Measurements from ENCODE around the gene RMND5B.

Gene RMND5B

DNA sequence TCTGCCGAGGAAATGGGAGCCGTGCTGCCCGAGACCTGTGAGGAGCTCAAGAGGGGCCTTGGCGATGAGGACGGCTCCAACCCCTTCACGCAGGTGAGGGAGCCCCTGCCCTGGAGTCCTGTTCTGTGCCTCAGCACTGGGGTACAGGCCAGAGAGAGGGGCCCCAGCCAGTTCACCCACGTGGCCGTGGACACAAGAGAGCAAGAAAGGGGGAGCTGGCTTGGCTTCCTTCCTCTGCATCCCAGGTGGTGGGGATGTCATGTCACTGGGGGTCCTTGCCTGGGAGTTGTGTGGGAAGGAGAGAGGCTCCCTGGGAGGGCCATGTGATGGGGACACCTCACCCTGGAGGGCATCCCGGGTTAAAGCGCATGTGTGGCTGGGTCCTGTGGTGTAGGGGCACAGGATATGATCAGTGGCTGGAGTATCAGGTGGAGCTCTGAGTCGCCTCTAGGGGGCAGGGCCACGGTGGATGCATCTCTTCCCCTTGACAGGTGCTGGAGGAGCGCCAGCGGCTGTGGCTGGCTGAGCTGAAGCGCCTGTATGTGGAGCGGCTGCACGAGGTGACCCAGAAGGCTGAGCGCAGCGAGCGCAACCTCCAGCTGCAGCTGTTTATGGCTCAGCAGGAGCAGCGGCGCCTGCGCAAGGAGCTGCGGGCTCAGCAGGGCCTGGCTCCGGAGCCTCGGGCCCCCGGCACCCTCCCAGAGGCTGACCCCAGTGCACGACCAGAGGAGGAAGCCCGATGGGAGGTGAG, 10.0 kb upstream of the RMND5B start:
- Mint-ChIP-seq H3K4me3 (peak overlapping the region; percentile 29 to 66 (median 36)), H3K4me1 (peaks cover 57% of the 10 kb centered on the region), H3K36me3 (ENCODE audit: low read depth) (no peaks in the 10 kb centered on the region), H3K27me3 (ENCODE audit: low read depth) (peaks cover 11% of the 10 kb centered on the region), H3K27ac (peak overlapping the region in 2 of 3 experiments; percentile 82 to 88), H3K9me3 (no peaks in the 10 kb centered on the region)
- TF ChIP-seq, protein P1, sequence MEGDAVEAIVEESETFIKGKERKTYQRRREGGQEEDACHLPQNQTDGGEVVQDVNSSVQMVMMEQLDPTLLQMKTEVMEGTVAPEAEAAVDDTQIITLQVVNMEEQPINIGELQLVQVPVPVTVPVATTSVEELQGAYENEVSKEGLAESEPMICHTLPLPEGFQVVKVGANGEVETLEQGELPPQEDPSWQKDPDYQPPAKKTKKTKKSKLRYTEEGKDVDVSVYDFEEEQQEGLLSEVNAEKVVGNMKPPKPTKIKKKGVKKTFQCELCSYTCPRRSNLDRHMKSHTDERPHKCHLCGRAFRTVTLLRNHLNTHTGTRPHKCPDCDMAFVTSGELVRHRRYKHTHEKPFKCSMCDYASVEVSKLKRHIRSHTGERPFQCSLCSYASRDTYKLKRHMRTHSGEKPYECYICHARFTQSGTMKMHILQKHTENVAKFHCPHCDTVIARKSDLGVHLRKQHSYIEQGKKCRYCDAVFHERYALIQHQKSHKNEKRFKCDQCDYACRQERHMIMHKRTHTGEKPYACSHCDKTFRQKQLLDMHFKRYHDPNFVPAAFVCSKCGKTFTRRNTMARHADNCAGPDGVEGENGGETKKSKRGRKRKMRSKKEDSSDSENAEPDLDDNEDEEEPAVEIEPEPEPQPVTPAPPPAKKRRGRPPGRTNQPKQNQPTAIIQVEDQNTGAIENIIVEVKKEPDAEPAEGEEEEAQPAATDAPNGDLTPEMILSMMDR (IDR thresholded peaks at IDR 0.05; ENCODE audit: unreplicated experiment in 3 of 3): peak; percentile 56 to 60 (median 58)

DNA sequence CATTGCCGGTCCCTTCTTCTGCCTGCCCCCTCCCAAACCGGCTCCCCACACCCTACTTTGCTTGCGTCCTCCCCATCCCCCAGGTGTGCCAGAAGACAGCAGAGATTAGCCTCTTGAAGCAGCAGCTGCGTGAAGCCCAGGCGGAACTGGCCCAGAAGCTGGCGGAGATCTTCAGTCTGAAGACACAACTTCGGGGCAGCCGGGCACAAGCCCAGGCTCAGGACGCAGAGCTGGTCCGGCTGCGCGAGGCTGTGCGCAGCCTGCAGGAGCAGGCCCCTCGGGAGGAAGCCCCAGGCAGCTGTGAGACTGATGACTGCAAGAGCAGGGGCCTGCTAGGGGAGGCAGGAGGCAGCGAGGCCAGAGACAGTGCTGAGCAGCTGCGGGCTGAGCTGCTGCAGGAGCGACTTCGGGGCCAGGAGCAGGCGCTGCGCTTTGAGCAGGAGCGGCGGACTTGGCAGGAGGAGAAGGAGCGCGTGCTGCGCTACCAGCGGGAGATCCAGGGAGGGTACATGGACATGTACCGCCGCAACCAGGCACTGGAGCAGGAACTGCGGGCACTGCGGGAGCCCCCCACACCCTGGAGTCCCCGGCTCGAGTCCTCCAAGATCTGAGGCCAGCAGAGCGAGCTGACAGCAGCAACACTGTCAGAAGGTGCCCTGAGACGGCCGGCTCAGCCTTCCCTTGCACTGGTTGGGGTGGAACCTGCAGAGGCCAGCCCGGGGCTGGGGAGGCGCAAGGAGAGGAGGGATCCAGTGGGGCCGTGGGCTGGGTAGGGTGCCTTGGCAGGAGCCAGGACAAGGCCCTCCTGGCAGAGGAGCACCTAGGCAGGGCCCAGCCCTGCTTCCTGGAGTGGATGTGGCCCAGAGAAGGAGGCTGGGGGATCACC, 9.2 kb upstream of the RMND5B start:
- TF ChIP-seq, protein P1 (IDR thresholded peaks at IDR 0.05; ENCODE audit: unreplicated experiment in 3 of 3): no peak
- Mint-ChIP-seq H3K4me3 (peak overlapping the region in 2 of 3 experiments; percentile 54 to 61), H3K9me3 (no peaks in the 10 kb centered on the region), H3K27me3 (ENCODE audit: low read depth) (peaks cover 5% of the 10 kb centered on the region), H3K27ac (peak overlapping the region; percentile 82 to 89 (median 88)), H3K4me1 (peaks cover 53% of the 10 kb centered on the region), H3K36me3 (ENCODE audit: low read depth) (no peaks in the 10 kb centered on the region)

DNA sequence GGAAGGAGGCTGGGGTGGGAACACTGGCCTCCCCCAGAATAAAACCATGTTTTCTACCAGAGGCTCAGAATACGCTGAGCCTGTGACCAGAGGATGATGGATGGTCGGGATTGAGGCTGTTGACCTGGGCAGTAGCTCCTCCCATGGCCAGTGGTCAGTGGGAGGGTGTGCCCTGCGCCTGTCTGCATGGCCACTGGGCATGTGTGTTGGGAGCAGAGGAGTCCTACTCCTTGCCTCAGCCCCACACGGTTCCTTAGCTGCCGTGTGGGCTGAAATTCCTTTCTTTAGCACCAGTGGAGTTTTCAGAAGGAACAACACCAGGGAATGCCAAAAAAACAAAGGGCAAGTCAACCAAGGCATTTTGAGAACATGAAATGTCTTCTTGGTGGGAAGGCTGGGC, 8.5 kb upstream of the RMND5B start:
- H3K4me1 Mint-ChIP-seq: peaks cover 52% of the 10 kb centered on the region
- TF ChIP-seq, protein P1 (IDR thresholded peaks at IDR 0.05; ENCODE audit: unreplicated experiment in 3 of 3): no peak
- H3K27me3 Mint-ChIP-seq (ENCODE audit: low read depth): no peaks in the 10 kb centered on the region
- no peaks in the 10 kb centered on the region for H3K36me3 Mint-ChIP-seq (ENCODE audit: low read depth)
- no peaks in the 10 kb centered on the region for H3K9me3 Mint-ChIP-seq
- H3K4me3 Mint-ChIP-seq: no peak overlapping the region
- no peak overlapping the region for H3K27ac Mint-ChIP-seq

DNA sequence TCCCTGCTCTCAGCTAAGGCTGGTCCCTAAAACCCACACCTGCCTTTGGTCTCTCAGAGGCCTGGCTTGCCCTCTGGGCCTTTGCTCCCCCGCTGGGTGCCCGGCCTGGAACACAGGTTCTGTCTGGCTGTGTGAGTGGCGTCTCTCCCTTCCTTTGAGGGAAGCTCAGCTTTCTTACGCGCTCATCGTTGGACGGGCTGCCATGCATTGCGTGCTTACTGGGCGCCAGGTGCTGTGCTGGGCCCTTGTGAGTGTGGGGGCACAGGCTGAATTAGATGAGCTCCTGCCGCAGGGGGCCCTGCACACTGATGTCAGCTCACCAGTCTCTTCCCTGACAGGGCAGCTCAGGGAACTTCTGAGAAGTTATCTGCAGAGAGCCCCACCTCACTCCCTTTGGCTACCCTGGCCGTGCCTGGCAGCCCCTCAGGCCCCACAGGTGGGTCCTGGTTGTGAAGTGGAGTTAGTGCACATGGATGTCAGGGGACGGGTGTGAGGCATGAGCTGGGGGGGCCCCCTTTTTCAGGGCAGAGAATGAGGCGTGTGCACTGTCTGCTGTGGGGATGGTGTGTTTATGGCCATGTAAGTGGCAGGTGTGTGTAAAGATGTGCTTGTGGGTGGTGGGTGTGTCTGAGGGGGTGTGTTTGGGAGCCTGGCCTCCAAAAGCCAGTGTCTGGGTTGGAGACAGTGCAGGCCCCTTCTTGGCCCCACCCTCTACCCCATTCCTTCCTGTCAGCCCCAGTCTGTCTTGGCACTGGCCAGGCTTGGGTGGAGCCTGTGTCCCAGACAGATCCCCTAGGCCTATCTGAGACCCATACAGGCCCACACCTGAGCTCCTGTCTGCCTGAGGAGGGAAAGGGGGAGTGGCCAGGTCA, 7.5 kb upstream of the RMND5B start:
- Mint-ChIP-seq H3K9me3 (no peaks in the 10 kb centered on the region), H3K27ac (peak overlapping the region in 1 of 3 experiments; percentile 45), H3K27me3 (ENCODE audit: low read depth) (no peaks in the 10 kb centered on the region), H3K36me3 (ENCODE audit: low read depth) (no peaks in the 10 kb centered on the region), H3K4me1 (peaks cover 52% of the 10 kb centered on the region), H3K4me3 (no peak overlapping the region)
- TF ChIP-seq, protein P1 (IDR thresholded peaks at IDR 0.05; ENCODE audit: unreplicated experiment in 3 of 3): no peak

DNA sequence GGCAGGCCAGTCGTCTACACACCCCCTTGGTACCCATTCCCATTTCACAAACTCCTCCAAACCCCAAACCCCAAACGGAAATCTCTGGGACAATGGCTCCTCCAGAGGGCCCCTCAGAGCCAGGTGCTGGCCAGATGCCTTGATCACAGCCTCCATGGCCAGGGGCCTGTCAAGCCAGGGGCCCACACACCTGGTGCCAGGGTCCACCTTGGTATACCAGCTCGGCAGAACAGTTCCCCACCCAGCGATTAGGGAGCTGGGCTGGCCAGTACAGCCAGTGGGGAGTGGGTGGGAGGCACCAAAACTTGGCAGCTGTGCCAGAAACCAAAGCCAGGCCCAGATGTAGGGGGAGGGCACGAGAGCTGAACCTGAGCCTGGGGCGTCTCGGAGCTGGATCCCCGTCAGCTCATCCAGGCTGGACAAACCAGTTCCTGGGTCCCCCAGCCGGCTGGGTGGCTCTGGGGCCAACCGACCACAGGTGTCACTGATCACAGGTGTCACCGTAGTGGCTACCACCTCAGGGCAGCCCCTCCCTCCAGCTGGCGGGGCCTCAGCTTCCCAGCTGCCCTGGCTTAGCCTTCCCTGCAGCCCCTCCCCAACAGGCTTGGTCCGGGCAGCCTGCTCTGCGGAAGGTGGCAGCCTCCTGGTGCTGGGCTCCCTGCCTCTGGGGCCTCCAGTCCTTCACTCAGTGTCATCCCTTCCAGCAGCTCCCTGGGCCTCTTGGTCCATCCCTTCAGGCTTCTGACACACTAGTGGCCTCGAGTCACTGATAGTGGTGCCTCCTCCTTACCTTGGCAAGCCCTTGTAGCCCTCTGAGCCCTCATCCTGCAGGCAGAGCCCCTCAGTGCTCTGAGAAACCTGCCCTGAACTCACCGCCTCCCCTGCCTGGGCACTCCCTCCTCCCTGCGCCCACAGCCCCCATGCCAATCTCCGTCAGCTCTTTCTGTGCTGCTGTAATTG, 6.6 kb upstream of the RMND5B start:
- TF ChIP-seq, protein P1 (IDR thresholded peaks at IDR 0.05; ENCODE audit: unreplicated experiment in 3 of 3): no peak
- Mint-ChIP-seq H3K27ac (peak overlapping the region in 1 of 3 experiments; percentile 45), H3K4me1 (peaks cover 49% of the 10 kb centered on the region), H3K36me3 (ENCODE audit: low read depth) (no peaks in the 10 kb centered on the region), H3K9me3 (no peaks in the 10 kb centered on the region), H3K27me3 (ENCODE audit: low read depth) (no peaks in the 10 kb centered on the region), H3K4me3 (no peak overlapping the region)
